HCT116 (cell line): ENCODE data around the gene EIF3A. TPM values are rescaled to one million over a fixed set of nuclear protein-coding genes. Genes with fewer than 3 reads are reported as not detected.

ENCODE experiments used
- ATAC-seq: fragments of 200-7000 bp; cut with Tn5 transposase; 2 replicates; pipeline ENCODE4 v1.9.1; 2020; ENCODE audit warnings: mild to moderate bottlenecking, moderate library complexity
- BruUV-seq: library from RNA; stranded (reverse); fragments of 400-500 nt; replicated peaks from 2 replicates; lab custom pipeline; 2021; lab: Mats Ljungman, UMichigan
- CTCF ChIA-PET: fragments of 300-600 bp; sonication (Branson Sonifier 250); formaldehyde crosslinking; loops from one replicate; lab custom pipeline; 2021; ENCODE audit warnings: antibody characterized with exemption; lab: Charles Lee
- POLR2A ChIA-PET: fragments of 300-600, 350-600 bp; sonication (Branson Sonifier 250); formaldehyde crosslinking; loops from one replicate; lab custom pipeline; 2021; ENCODE audit warnings: antibody characterized with exemption; lab: Charles Lee
- RAD21 ChIA-PET, 2 experiments: fragments of 300-600 bp; sonication (Branson Sonifier 250); formaldehyde crosslinking; loops; one replicate each; lab custom pipeline; 2023; ENCODE audit warnings: low total read pairs in 2 of 2; ENCODE audit not compliant: uncharacterized antibody in 2 of 2, unreplicated experiment in 2 of 2, low non-redundant PET in 1 of 2; lab: Charles Lee
- DNase-seq: peaks from one replicate; pipeline ENCODE4 v3.0.0-alpha.2; 2010; ENCODE audit warnings: low read depth, low spot score
- H2AFZ ChIP-seq: fragments of 200-600 bp; shearing (Covaris generic), sonication (generic); 2 replicates; pipeline ENCODE4 v1.6.1; 2017; ENCODE audit warnings: low read depth, mixed run types, mixed read lengths, antibody characterized with exemption, low read length; ENCODE audit not compliant: poor library complexity, severe bottlenecking
- H3K27ac ChIP-seq: 2 replicates; pipeline ENCODE4 v1.5.1; 2012; ENCODE audit warnings: low read depth, low read length
- H3K27me3 ChIP-seq: fragments of 200-600 bp; sonication (generic); 2 replicates; pipeline ENCODE4 v1.6.1; 2016; ENCODE audit warnings: mixed run types, low read length, mixed read lengths; ENCODE audit not compliant: insufficient read depth
- H3K36me3 ChIP-seq, 2 experiments: fragments of 200-500 bp in 1 of 2; fragments of 200-600 bp in 1 of 2; sonication (Bioruptor generic) in 1 of 2; sonication (generic) in 1 of 2; 2 replicates each; pipeline versions ENCODE4 v1.5.1 to v1.6.1; 2014 to 2016; ENCODE audit warnings: low read length in 2 of 2, inconsistent platforms in 1 of 2, mixed read lengths in 1 of 2, mixed run types in 1 of 2; ENCODE audit not compliant: insufficient read depth in 2 of 2, control insufficient read depth in 1 of 2
- H3K4me1 ChIP-seq, 2 experiments: fragments of 200-600 bp in 1 of 2; sonication (generic) in 1 of 2; 2 replicates each; pipeline versions ENCODE4 v1.5.1 to v1.6.1; 2012 to 2017; ENCODE audit warnings: low read length in 2 of 2, inconsistent platforms in 1 of 2, mild to moderate bottlenecking in 1 of 2, mixed read lengths in 1 of 2, mixed run types in 1 of 2, moderate library complexity in 1 of 2; ENCODE audit not compliant: insufficient read depth in 2 of 2, control insufficient read depth in 1 of 2
- H3K4me2 ChIP-seq: fragments of 200-600 bp; sonication (generic); 2 replicates; pipeline ENCODE4 v1.6.1; 2017; ENCODE audit warnings: mixed run types, low read length, mixed read lengths
- H3K4me3 ChIP-seq, 2 experiments: fragments of 200-600 bp in 1 of 2; sonication (generic) in 1 of 2; replicated peaks in 1 of 2; 2 replicates each; pipeline ENCODE4 v1.5.1; 2011 to 2016; ENCODE audit warnings: low read length in 2 of 2, control low read depth in 1 of 2, low read depth in 1 of 2, mild to moderate bottlenecking in 1 of 2, mixed read lengths in 1 of 2, mixed run types in 1 of 2
- H3K79me2 ChIP-seq: fragments of 200-600 bp; sonication (generic); 2 replicates; pipeline ENCODE4 v1.6.1; 2017; ENCODE audit warnings: mild to moderate bottlenecking, mixed run types, low read length, moderate library complexity, mixed read lengths; ENCODE audit not compliant: insufficient read depth
- H3K9ac ChIP-seq: fragments of 200-600 bp; sonication (generic); 2 replicates; pipeline ENCODE4 v1.6.1; 2016; ENCODE audit warnings: low read length, mixed read lengths
- H3K9me2 ChIP-seq: fragments of 200-600 bp; sonication (generic), shearing (Covaris generic); 2 replicates; pipeline ENCODE4 v1.6.1; 2017; ENCODE audit warnings: mixed run types, mild to moderate bottlenecking, moderate library complexity; ENCODE audit not compliant: insufficient read depth
- H3K9me3 ChIP-seq, 2 experiments: fragments of 200-500 bp in 1 of 2; fragments of 200-600 bp in 1 of 2; sonication (Bioruptor generic) in 1 of 2; sonication (generic) in 1 of 2; 2 replicates each; pipeline ENCODE4 v1.6.1; 2014 to 2017; ENCODE audit warnings: low read length in 2 of 2, mixed read lengths in 2 of 2, inconsistent platforms in 1 of 2, low read depth in 1 of 2, mild to moderate bottlenecking in 1 of 2, mixed run types in 1 of 2, moderate library complexity in 1 of 2; ENCODE audit not compliant: control insufficient read depth in 1 of 2, insufficient read depth in 1 of 2
- H4K20me1 ChIP-seq: fragments of 200-600 bp; sonication (generic), shearing (Covaris generic); 2 replicates; pipeline ENCODE4 v1.6.1; 2017; ENCODE audit warnings: mixed run types, mild to moderate bottlenecking, moderate library complexity; ENCODE audit not compliant: insufficient read depth
- CEBPB ChIP-seq: IDR thresholded peaks from 2 replicates; pipeline ENCODE4 v1.6.1; 2012; ENCODE audit warnings: low read depth
- ELF1 ChIP-seq: IDR thresholded peaks from 2 replicates; pipeline ENCODE4 v1.6.1; 2012; ENCODE audit warnings: low read depth, borderline replicate concordance
- EZH2 ChIP-seq: fragments of 200-600 bp; sonication (generic); IDR thresholded peaks from 2 replicates; pipeline ENCODE4 v1.6.1; 2017; ENCODE audit warnings: antibody characterized with exemption, mixed run types
- EZH2phosphoT487 ChIP-seq: fragments of 200-600 bp; IDR thresholded peaks from 2 replicates; pipeline ENCODE4 v1.6.1; 2018; ENCODE audit warnings: antibody characterized with exemption, borderline replicate concordance
- JUND ChIP-seq: IDR thresholded peaks from 2 replicates; pipeline ENCODE4 v1.6.1; 2012
- POLR2AphosphoS5 ChIP-seq: IDR thresholded peaks from 2 replicates; pipeline ENCODE4 v1.6.1; 2011; ENCODE audit warnings: mild to moderate bottlenecking, low read depth, low read length, moderate library complexity
- SP1 ChIP-seq: IDR thresholded peaks from 2 replicates; pipeline ENCODE4 v1.6.1; 2012; ENCODE audit warnings: low read depth
- TCF7L2 ChIP-seq: IDR thresholded peaks from 2 replicates; pipeline ENCODE4 v1.7.0; 2011; ENCODE audit warnings: borderline replicate concordance, inconsistent platforms; ENCODE audit not compliant: insufficient read depth, insufficient read length; ENCODE audit errors: extremely low read depth
- ZFX ChIP-seq: fragments of 450-650 bp; IDR thresholded peaks from 2 replicates; pipeline ENCODE4 v1.6.1; 2017
- intact Hi-C: fragments of 100-400 bp; cut with micrococcal nuclease; formaldehyde crosslinking; loops from 2 replicates; pipeline ENCODE4 v1.10.0; 2022
- total RNA-seq: library from RNA; stranded (reverse); gene quantifications from one replicate; pipeline ENCODE4 v1.2.1, GENCODE V29; 2021; ENCODE audit not compliant: unreplicated experiment
- TF ChIP-seq, protein P1 (sequence below): IDR thresholded peaks from 2 replicates; pipeline ENCODE4 v1.6.1; 2012
- TF ChIP-seq, protein P2 (sequence below): IDR thresholded peaks from 2 replicates; pipeline ENCODE4 v1.6.1; 2012

EIF3A gene
- total RNA-seq, 1 experiment from 2014 or later: 271 TPM

DNA sequence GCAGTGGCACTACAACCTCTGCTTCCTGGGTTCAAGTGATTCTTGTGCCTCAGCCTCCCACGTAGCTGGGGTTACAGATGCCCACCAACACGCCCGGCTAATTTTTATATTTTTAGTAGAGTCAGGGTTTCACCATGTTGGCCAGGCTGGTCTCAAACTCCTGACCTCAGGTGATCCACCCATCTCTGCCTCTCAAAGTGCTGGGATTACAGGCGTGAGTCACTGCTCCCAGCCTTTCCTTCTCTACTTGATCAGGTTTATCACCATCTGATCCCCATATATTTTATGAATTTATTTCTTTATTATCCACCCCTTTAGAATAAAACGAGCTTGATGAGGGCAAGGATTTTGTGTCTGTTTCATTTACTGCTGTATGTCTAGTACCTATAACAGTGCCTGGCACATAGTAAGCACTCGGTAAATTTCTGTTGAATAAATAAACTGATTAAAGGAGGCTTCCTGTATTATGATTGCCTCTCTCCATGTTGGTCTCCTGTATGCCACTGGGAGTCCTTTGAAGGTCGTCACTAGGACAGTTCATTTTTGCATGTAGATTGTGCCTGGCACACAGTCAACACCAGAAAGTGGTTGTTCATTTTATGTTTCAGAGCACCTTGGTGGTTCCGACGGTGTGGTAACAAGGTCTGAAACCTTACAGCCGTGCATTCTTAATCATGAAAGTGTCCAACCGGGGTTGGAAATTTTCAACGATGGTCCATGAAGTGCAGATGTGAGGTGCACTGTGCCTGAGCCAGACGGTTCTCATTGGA lies 9.6 kb upstream of the EIF3A start:
- Histone ChIP-seq H3K9me2 (no peaks in the 10 kb centered on the region), H3K4me3 (no peak overlapping the region), H3K27me3 (no peaks in the 10 kb centered on the region), H3K4me2 (peak overlapping the region; percentile 55), H3K4me1 (peaks cover 6 to 15% of the 10 kb centered on the region in 2 experiments; a peak in 3 of 4 replicates), H3K79me2 (no peaks in the 10 kb centered on the region), H3K27ac (no peak overlapping the region), H2AFZ (peak overlapping the region; percentile 66), H3K9ac (no peak overlapping the region)
- intact Hi-C loops: no loop called here
- RAD21 ChIA-PET: interaction anchor here in 1 of 2 experiments (0.6 kb wide), 1 partner anchor 207 kb away, joined by 3 read pairs; no protein-coding TSS in a partner anchor
- BruUV-seq: no TSS peak
- POLR2A ChIA-PET: interaction anchor here (0.6 to 1.6 kb wide), 3 partner anchors 8 to 15 kb away, joined by 3 to 5 read pairs (median 3); partner anchors contain the start of gene DENND10
- DNase-seq: no peak
- peak; percentile 10 for ATAC-seq
- no peak for TF ChIP-seq JUND
- no peak for TF ChIP-seq POLR2AphosphoS5
- TF ChIP-seq CEBPB: no peak
- no peak for TF ChIP-seq TCF7L2
- TF ChIP-seq ELF1: no peak
- no peak for TF ChIP-seq SP1
- TF ChIP-seq EZH2phosphoT487: no peak
- TF ChIP-seq EZH2: no peak
- TF ChIP-seq, protein P1, sequence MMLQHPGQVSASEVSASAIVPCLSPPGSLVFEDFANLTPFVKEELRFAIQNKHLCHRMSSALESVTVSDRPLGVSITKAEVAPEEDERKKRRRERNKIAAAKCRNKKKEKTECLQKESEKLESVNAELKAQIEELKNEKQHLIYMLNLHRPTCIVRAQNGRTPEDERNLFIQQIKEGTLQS: no peak
- no peak for TF ChIP-seq ZFX
- TF ChIP-seq, protein P2, sequence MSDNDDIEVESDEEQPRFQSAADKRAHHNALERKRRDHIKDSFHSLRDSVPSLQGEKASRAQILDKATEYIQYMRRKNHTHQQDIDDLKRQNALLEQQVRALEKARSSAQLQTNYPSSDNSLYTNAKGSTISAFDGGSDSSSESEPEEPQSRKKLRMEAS: no peak
- TF ChIP-seq, all 23 proteins: peak for 0
- CTCF ChIA-PET: no interaction called here
- Histone ChIP-seq H3K36me3 (no peaks in the 10 kb centered on the region), H4K20me1 (no peaks in the 10 kb centered on the region), H3K9me3 (no peaks in the 10 kb centered on the region)
